Neural progenitor cell (in vitro differentiated cells): ENCODE data around the gene RNF41.

ENCODE experiments used
- EZH2phosphoT487 ChIP-seq: fragments of 200-600 bp; sonication (generic); IDR thresholded peaks from 2 replicates; pipeline ENCODE4 v1.6.1; 2017; ENCODE audit warnings: antibody characterized with exemption
- TF ChIP-seq, protein P1 (sequence below): fragments of 200-600 bp; sonication (generic); IDR thresholded peaks from 2 replicates; pipeline ENCODE4 v1.5.1; 2017; ENCODE audit warnings: antibody characterized with exemption, mild to moderate bottlenecking

DNA sequence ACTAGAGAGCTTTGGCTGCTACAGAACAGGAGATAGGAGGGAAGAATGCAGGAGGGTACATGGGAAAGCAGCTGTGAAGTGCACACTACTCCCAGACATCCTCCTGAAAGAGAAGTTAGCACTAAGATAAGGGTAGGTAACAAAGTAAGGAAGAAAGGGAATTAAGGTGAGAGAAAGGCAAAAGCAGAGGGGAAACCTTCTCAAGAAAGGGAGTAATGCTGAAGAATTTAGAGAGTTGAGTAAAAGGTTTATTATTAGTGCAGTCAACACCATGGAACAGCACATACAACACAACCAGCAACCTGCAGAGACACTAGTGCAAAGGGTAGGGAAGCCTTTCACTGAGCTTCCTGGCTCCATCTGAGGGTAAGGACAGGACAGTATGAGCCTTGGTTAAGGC is 17.4 kb downstream of the RNF41 start:
- TF ChIP-seq, protein P1, sequence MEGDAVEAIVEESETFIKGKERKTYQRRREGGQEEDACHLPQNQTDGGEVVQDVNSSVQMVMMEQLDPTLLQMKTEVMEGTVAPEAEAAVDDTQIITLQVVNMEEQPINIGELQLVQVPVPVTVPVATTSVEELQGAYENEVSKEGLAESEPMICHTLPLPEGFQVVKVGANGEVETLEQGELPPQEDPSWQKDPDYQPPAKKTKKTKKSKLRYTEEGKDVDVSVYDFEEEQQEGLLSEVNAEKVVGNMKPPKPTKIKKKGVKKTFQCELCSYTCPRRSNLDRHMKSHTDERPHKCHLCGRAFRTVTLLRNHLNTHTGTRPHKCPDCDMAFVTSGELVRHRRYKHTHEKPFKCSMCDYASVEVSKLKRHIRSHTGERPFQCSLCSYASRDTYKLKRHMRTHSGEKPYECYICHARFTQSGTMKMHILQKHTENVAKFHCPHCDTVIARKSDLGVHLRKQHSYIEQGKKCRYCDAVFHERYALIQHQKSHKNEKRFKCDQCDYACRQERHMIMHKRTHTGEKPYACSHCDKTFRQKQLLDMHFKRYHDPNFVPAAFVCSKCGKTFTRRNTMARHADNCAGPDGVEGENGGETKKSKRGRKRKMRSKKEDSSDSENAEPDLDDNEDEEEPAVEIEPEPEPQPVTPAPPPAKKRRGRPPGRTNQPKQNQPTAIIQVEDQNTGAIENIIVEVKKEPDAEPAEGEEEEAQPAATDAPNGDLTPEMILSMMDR = no peak
- TF ChIP-seq EZH2phosphoT487 = no peak
